Osteocyte (in vitro differentiated cells): ENCODE data around the gene SORBS1. TPM values are rescaled to one million over a fixed set of nuclear protein-coding genes. Genes with fewer than 3 reads are reported as not detected.

Source experiments
- DNase-seq: peaks from one replicate; pipeline ENCODE4 v3.0.0; 2021; ENCODE audit warnings: mixed read lengths; ENCODE audit not compliant: unreplicated experiment; ENCODE audit errors: extremely low spot score
- H3K27ac Mint-ChIP-seq: one replicate; pipeline ENCODE4 v1.8.0; 2021; ENCODE audit warnings: mild to moderate bottlenecking, mixed read lengths; ENCODE audit not compliant: unreplicated experiment
- H3K27me3 Mint-ChIP-seq: one replicate; pipeline ENCODE4 v1.8.0; 2021; ENCODE audit warnings: mixed read lengths; ENCODE audit not compliant: unreplicated experiment
- H3K36me3 Mint-ChIP-seq: one replicate; pipeline ENCODE4 v1.8.0; 2021; ENCODE audit warnings: mixed read lengths; ENCODE audit not compliant: unreplicated experiment
- H3K4me1 Mint-ChIP-seq: one replicate; pipeline ENCODE4 v1.8.0; 2021; ENCODE audit warnings: mixed read lengths; ENCODE audit not compliant: unreplicated experiment
- H3K4me3 Mint-ChIP-seq: one replicate; pipeline ENCODE4 v1.8.0; 2021; ENCODE audit warnings: mild to moderate bottlenecking, moderate library complexity, mixed read lengths; ENCODE audit not compliant: unreplicated experiment
- H3K9me3 Mint-ChIP-seq: one replicate; pipeline ENCODE4 v1.8.0; 2021; ENCODE audit warnings: mixed read lengths; ENCODE audit not compliant: unreplicated experiment
- total RNA-seq: library from RNA; stranded (reverse); gene quantifications from 2 replicates; pipeline ENCODE4 v1.2.1, GENCODE V29; 2021
- TF ChIP-seq, protein P1 (sequence below): fragments of 200-600 bp; sonication (generic); IDR thresholded peaks from 2 replicates; pipeline ENCODE4 v1.5.0; 2021; ENCODE audit warnings: antibody characterized with exemption, mild to moderate bottlenecking, moderate library complexity

SORBS1 gene
- total RNA-seq, 1 donor from 2014 or later, result 1.7 TPM

DNA sequence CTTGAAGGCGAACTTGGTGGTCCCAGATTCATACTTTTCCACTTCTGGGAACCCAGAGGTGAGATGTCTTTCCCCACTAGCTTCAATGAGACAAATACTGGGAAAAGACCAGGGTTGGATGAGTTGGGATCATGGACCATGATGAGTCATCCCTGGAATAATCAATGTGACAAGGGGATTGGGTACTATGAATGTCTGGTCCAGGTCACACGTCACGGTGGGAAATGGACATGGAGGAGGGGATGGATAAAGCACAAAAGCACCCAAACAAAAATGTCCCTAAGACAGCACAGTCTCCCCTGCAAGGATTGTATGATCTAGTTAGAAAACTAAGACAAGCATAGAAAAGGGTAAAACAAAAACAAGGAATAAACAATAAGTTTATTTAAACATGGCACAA lies 12.4 kb upstream of the SORBS1 start:
- Mint-ChIP-seq H3K4me3 (no peak overlapping the region), H3K4me1 (no peaks in the 10 kb centered on the region), H3K36me3 (no peaks in the 10 kb centered on the region), H3K27me3 (peaks cover 30% of the 10 kb centered on the region), H3K27ac (no peak overlapping the region), H3K9me3 (no peaks in the 10 kb centered on the region)
- no peak for DNase-seq
- TF ChIP-seq, protein P1, sequence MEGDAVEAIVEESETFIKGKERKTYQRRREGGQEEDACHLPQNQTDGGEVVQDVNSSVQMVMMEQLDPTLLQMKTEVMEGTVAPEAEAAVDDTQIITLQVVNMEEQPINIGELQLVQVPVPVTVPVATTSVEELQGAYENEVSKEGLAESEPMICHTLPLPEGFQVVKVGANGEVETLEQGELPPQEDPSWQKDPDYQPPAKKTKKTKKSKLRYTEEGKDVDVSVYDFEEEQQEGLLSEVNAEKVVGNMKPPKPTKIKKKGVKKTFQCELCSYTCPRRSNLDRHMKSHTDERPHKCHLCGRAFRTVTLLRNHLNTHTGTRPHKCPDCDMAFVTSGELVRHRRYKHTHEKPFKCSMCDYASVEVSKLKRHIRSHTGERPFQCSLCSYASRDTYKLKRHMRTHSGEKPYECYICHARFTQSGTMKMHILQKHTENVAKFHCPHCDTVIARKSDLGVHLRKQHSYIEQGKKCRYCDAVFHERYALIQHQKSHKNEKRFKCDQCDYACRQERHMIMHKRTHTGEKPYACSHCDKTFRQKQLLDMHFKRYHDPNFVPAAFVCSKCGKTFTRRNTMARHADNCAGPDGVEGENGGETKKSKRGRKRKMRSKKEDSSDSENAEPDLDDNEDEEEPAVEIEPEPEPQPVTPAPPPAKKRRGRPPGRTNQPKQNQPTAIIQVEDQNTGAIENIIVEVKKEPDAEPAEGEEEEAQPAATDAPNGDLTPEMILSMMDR, result no peak

DNA sequence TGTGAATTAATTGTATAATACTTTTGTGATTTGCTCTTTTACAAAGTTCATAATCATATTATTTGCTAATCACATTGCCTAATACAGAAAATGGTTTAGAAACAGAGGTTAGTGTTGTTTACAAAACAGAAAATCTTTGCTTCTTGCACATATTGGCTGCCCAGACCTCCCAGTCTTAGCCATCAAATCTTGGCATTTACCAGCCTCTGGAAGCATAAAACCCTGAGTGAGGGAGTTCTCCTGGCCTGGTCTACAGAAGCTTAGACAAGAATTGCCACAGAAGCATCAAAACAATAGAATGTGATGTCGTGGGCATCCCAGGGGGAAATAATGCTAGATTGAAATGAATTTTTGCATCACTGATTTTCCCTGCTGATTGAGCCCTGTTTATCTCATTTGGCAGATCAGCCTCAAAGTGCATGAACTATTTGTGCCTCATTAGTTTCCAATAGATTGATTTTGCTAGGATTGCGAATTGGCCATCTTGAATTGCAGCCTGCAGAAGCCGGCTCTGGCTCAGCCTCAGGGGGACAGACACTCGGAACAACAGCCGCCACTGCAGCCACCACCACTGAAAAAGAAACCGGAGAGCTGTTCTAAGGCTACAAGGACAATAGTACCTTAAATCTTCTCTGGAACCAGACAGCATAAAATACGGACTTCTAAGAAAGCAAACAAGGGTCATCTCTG lies 11.1 kb upstream of the SORBS1 start:
- no peaks in the 10 kb centered on the region for H3K36me3 Mint-ChIP-seq
- H3K4me3 Mint-ChIP-seq, result no peak overlapping the region
- TF ChIP-seq, protein P1, result no peak
- H3K27me3 Mint-ChIP-seq, result peaks cover 31% of the 10 kb centered on the region
- no peaks in the 10 kb centered on the region for H3K4me1 Mint-ChIP-seq
- H3K27ac Mint-ChIP-seq, result no peak overlapping the region
- no peaks in the 10 kb centered on the region for H3K9me3 Mint-ChIP-seq
- DNase-seq, result no peak

DNA sequence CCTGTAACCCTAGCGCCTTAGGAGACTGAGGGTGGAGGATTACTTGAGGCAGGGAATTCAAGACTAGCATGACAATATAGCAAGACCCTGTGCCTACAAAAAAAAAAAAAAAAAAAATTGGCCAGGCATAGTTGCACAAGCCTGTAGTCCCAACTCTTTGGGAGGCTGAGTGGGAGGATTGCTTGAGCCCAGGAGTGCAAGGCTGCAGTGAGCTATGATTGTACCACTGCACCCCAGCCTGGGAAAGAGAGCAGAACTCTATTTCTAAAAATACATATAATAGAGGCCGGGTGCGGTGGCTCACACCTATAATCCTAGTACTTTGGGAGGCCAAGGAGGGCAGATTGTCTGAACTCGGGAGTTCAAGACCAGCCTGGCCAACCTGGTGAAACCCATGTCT lies 10.2 kb upstream of the SORBS1 start:
- TF ChIP-seq, protein P1, result no peak
- no peaks in the 10 kb centered on the region for H3K36me3 Mint-ChIP-seq
- H3K27ac Mint-ChIP-seq, result no peak overlapping the region
- H3K4me1 Mint-ChIP-seq, result no peaks in the 10 kb centered on the region
- no peaks in the 10 kb centered on the region for H3K9me3 Mint-ChIP-seq
- no peak for DNase-seq
- H3K27me3 Mint-ChIP-seq, result peaks cover 32% of the 10 kb centered on the region
- H3K4me3 Mint-ChIP-seq, result no peak overlapping the region

DNA sequence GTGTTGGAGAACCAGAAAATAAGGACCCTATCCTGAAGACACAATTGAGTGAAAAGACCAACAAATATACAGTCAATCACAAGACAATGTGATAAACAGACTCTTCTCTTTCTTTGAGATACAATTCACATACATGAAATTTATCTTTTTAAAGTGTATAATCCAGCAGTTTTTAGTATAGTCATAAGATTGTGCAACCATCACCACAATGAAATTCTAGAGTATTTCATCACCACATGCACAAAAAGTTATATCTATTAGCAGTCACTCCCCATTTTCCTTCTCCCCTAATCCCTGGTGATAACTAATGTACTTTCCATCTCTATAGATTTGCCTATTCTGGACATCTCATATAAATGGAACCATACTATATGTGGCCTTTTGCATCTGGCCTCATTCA lies 8.2 kb upstream of the SORBS1 start:
- H3K27ac Mint-ChIP-seq, result no peak overlapping the region
- H3K27me3 Mint-ChIP-seq, result peaks cover 38% of the 10 kb centered on the region

DNA sequence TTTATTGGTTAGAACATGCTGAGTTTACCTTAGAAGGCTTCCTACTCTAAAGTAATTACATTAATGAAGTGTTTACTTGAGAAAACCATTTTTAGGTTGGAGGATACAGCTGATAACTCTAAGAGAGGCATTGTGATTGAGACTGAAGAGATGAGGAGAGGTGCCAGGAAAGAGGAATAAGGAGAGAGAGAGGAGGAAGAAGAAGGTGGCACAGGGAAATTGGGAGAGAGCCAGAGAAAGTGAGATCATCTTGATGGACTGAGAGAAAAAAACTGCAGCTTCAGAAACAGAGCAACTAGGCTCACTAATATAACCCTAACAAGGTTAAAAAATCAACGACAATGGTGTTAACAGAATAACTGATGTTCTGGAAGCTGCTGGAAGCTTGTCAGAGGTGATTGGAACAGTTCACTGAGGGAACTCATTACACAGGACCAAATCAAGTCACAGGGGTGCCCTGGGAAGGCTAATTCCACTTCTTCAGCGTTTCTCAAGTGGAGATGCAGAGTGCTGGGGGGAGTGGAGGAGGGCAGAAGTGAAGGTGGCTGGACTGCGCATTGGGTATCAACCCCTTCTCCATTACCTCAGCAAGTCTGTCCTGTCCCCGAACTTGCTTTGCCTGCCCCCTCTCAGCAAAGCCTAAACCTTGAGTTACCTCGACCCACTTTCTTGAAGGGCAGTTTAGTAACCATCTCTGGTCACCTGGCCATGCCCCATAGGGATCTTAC lies 6.9 kb upstream of the SORBS1 start:
- Mint-ChIP-seq H3K27me3 (peaks cover 25% of the 10 kb centered on the region), H3K9me3 (no peaks in the 10 kb centered on the region), H3K27ac (no peak overlapping the region), H3K4me3 (no peak overlapping the region), H3K36me3 (no peaks in the 10 kb centered on the region), H3K4me1 (no peaks in the 10 kb centered on the region)
- DNase-seq, result no peak
- TF ChIP-seq, protein P1, result no peak

More for the DNA sequence above, 8.2 kb upstream of the SORBS1 start:
- no peak for DNase-seq
- Mint-ChIP-seq H3K4me3 (no peak overlapping the region), H3K36me3 (no peaks in the 10 kb centered on the region), H3K9me3 (no peaks in the 10 kb centered on the region), H3K4me1 (no peaks in the 10 kb centered on the region)
- TF ChIP-seq, protein P1, result no peak
